Type B pancreatic cell (in vitro differentiated cells): ENCODE results near the gene OPN4. TPM values are rescaled to one million over a fixed set of nuclear protein-coding genes. Genes with fewer than 3 reads are reported as not detected.
A peak's percentile ranks its signal among the peaks of the same experiment; 100 is the strongest.

Experiments used
- DNase-seq: peaks from one replicate; pipeline ENCODE4 v3.0.0; 2021; ENCODE audit warnings: mixed read lengths; ENCODE audit not compliant: unreplicated experiment; ENCODE audit errors: extremely low spot score
- H3K27ac Mint-ChIP-seq: 2 replicates; pipeline ENCODE4 v1.8.0; 2021; ENCODE audit warnings: mild to moderate bottlenecking, mixed read lengths
- H3K27me3 Mint-ChIP-seq: 2 replicates; pipeline ENCODE4 v1.8.0; 2021; ENCODE audit warnings: mixed read lengths
- H3K36me3 Mint-ChIP-seq: 2 replicates; pipeline ENCODE4 v1.8.0; 2021; ENCODE audit warnings: mixed read lengths
- H3K4me1 Mint-ChIP-seq: one replicate; pipeline ENCODE4 v1.8.0; 2021; ENCODE audit warnings: mixed read lengths; ENCODE audit not compliant: unreplicated experiment
- H3K4me3 Mint-ChIP-seq: 2 replicates; pipeline ENCODE4 v1.8.0; 2021; ENCODE audit warnings: mild to moderate bottlenecking, mixed read lengths
- H3K9me3 Mint-ChIP-seq: 2 replicates; pipeline ENCODE4 v1.8.0; 2021; ENCODE audit warnings: mixed read lengths
- total RNA-seq: library from RNA; stranded (reverse); gene quantifications from 2 replicates; pipeline ENCODE4 v1.2.1, GENCODE V29; 2021; ENCODE audit warnings: low replicate concordance
- TF ChIP-seq, protein P1 (sequence below): fragments of 200-600 bp; sonication (generic); conservative IDR thresholded peaks from 2 replicates; pipeline ENCODE4 v1.5.0; 2021; ENCODE audit warnings: antibody characterized with exemption, mild to moderate bottlenecking

The OPN4 gene
- total RNA-seq, 1 donor from 2014 or later = not detected

DNA sequence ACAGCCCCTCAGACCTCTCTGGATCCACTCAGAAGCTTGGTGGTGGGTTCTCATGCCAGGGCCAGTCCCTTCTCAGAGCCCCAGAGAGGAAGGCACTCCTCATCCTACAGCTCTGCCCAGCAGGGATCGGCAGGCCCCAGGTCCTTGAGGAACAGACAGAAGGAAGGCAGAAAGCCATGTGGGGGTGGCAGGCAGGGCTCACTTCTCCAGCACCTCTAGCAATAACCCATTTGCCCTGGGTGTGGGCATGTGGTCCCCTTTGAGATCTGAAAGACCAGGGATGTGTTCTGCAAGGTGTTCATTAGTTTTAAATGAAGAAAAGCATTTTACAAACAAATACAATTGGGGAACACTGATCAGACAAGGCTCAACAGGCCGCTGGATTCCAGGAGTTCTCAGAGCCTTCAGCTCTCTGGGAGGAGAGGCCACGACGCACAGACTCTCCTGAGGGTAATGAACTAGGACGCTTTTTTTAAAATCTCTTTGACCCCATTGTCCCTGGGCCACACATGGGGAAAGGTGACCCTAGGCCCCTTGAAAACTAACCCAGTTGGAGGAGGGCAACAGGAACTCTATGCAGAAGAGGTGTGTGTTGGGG is 54.5 kb downstream of the OPN4 start:
- H3K27me3 Mint-ChIP-seq = no peaks in the 10 kb centered on the region
- no peaks in the 10 kb centered on the region for H3K36me3 Mint-ChIP-seq
- H3K4me3 Mint-ChIP-seq = peak overlapping the region; percentile 34
- H3K4me1 Mint-ChIP-seq = peaks cover 16% of the 10 kb centered on the region
- H3K27ac Mint-ChIP-seq = no peak overlapping the region
- no peak for DNase-seq
- no peaks in the 10 kb centered on the region for H3K9me3 Mint-ChIP-seq
- TF ChIP-seq, protein P1, sequence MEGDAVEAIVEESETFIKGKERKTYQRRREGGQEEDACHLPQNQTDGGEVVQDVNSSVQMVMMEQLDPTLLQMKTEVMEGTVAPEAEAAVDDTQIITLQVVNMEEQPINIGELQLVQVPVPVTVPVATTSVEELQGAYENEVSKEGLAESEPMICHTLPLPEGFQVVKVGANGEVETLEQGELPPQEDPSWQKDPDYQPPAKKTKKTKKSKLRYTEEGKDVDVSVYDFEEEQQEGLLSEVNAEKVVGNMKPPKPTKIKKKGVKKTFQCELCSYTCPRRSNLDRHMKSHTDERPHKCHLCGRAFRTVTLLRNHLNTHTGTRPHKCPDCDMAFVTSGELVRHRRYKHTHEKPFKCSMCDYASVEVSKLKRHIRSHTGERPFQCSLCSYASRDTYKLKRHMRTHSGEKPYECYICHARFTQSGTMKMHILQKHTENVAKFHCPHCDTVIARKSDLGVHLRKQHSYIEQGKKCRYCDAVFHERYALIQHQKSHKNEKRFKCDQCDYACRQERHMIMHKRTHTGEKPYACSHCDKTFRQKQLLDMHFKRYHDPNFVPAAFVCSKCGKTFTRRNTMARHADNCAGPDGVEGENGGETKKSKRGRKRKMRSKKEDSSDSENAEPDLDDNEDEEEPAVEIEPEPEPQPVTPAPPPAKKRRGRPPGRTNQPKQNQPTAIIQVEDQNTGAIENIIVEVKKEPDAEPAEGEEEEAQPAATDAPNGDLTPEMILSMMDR = no peak

DNA sequence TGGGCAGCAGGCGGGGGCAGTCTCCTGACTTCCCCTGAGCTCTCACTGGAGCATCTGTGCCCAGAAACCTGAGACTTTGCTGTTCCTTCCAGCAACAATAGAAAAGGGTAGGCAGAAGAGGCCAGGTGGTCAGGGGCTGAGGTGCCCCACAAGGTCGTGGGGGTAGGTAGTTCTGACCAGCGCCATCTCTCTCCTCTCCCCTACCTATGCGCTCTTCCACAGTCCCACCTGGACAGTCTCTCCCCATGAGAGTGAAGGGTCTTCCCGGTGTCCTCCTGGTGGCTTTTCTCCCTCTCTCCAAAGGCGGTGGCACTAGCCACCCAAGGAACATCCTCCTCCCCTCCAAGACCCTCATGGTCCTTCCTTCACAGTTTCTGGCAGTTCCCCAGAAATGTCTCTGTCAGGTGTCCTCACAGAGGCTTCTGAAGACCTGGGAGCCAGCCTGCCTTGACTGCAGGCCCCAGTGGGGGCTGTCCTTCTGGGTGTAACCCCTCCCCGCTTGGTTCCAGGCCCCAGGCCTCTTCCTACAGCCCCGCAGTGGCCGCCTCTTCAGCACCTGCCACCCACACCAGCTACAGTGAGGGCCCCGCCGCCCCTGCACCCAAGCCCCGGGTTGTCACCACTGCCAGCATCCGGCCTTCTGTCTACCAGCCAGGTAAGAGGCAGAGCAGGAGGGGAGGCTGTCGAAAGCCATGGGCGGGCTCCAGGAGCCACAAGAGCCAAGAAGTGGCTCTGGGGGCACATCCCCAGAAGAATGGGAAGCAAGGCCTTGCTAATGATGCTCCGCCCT is 55.2 kb downstream of the OPN4 start:
- H3K36me3 Mint-ChIP-seq = no peaks in the 10 kb centered on the region
- TF ChIP-seq, protein P1 = no peak
- H3K27ac Mint-ChIP-seq = no peak overlapping the region
- DNase-seq = no peak
- no peaks in the 10 kb centered on the region for H3K9me3 Mint-ChIP-seq
- peaks cover 20% of the 10 kb centered on the region for H3K4me1 Mint-ChIP-seq
- H3K27me3 Mint-ChIP-seq = no peaks in the 10 kb centered on the region
- peak overlapping the region; percentile 66 for H3K4me3 Mint-ChIP-seq

DNA sequence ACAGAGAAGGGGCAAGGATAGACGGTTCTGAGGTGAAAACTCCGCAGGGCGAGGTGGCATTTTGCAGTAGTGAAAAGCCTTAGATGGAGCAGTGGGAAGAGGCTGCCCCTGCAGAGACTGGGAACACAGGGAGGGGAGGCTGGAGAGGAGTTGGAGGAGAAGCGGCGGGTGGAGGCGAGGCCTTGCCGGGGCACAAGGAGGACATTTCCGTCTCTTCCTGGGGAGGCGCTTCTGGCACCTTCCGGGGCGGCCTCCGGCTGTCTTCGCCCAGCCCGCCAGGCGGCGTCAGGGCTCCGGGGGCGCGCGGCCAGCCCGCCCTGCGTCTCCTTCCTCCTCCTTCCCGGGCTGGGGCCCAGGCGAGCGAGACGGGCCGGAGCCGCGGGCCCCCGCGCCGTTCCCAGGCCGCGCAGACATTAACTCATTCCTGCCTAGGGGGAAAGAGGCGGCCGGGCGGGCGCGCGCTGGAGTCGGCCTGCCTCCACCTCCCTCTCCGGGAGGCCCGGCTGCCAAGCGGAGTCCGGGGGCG is 56.7 kb downstream of the OPN4 start:
- H3K27me3 Mint-ChIP-seq = no peaks in the 10 kb centered on the region
- peak overlapping the region; percentile 90 for H3K4me3 Mint-ChIP-seq
- DNase-seq = peak; percentile 90
- TF ChIP-seq, protein P1 = peak; percentile 90
- H3K27ac Mint-ChIP-seq = peak overlapping the region; percentile 95
- peaks cover 29% of the 10 kb centered on the region for H3K4me1 Mint-ChIP-seq
- no peaks in the 10 kb centered on the region for H3K9me3 Mint-ChIP-seq
- no peaks in the 10 kb centered on the region for H3K36me3 Mint-ChIP-seq

DNA sequence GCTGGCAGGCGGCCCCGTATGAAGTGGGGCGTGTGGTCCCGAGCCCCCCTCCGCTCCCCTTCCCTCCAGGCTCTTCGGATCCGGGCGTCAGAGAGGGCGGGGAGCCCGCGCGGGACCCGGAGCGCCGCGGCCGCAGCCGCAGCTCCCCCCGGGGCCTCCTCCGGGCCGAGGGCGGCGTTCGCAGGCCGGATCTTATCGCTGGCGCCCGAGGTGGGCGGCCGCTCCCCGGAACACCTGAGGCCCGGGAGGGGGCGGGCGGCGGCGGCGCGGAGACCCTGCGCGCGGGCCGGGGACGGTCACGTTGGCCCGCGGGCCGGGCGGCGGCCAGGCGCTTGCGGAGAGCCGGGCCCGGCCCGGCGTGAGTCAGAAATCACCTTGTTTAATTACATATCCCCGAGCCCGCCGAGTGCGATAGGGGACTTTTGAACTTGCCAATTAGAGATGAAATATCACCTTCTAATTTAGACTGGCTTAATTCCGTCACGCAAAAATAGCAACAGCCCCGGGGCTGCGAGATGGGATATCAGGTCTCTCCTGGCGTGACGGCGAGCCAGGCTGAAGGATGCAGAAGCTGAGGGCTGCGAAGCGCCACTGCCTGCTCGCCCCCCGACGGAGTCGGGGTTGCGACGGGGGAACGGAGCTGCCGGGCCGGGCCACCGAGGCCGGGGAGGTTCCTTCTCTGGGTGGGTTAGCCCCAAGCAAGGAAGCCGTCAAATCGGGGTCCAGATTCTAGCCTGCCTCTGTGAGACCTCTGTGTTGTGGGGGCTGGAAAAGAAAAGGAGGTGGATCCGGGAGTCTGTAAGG is 57.4 kb downstream of the OPN4 start:
- Mint-ChIP-seq H3K4me3 (peak overlapping the region; percentile 87), H3K27ac (peak overlapping the region; percentile 74), H3K4me1 (peaks cover 29% of the 10 kb centered on the region), H3K9me3 (no peaks in the 10 kb centered on the region), H3K36me3 (no peaks in the 10 kb centered on the region), H3K27me3 (no peaks in the 10 kb centered on the region)
- DNase-seq = no peak
- TF ChIP-seq, protein P1 = no peak

DNA sequence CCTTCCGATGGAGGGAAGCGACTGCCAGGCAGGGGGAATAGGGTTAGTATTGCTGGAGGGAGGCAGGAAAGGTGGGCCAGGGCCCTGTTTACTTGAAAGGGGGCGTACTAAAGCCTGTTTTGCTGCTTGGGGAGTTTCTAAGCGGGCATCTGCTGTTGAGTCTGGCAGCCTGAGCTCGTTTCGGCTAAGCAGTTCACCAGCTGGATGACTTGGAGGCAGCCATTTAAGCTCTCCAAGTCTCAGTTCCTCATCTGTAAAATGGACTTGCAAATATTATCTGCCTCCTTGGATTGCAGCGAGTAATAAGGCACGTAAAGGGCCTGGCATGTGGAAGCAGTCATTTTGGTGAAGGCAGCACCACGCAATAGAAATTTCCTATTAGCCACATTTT is 58.0 kb downstream of the OPN4 start:
- TF ChIP-seq, protein P1 = no peak
- H3K9me3 Mint-ChIP-seq = no peaks in the 10 kb centered on the region
- peak overlapping the region; percentile 87 for H3K4me3 Mint-ChIP-seq
- peaks cover 29% of the 10 kb centered on the region for H3K4me1 Mint-ChIP-seq
- peak overlapping the region; percentile 74 for H3K27ac Mint-ChIP-seq
- DNase-seq = no peak
- no peaks in the 10 kb centered on the region for H3K36me3 Mint-ChIP-seq
- no peaks in the 10 kb centered on the region for H3K27me3 Mint-ChIP-seq
